Activated naive CD8-positive, alpha-beta T cell treated with anti-CD3 and anti-CD28 coated beads, Interleukin-2, amount 50 U/mL, for 16 hours (primary cell): ENCODE results near the gene NFYC.

Source experiments
- DNase-seq: peaks from one replicate; pipeline ENCODE4 v3.0.0-alpha.2; 2020; ENCODE audit warnings: low read depth, low spot score

NFYC gene

GRCh38 chr1:40781608-40781971 lies 90.1 kb downstream of the NFYC start:
- no peak for DNase-seq

GRCh38 chr1:40782371-40782956 lies 91.0 kb downstream of the NFYC start:
- no peak for DNase-seq

- no peak for DNase-seq
Observed at GRCh38 chr1:40783001-40783905, 91.7 kb downstream of the NFYC start, which contains the start of gene KCNQ4. TSS of gene KCNQ4 (plus strand) at chr1:40783787. CDS start at chr1:40784094, 307 bp downstream.

GRCh38 chr1:40784141-40784770 lies 92.8 kb downstream of the NFYC start:
- DNase-seq, result no peak

GRCh38 chr1:40784771-40785151 lies 93.3 kb downstream of the NFYC start:
- no peak for DNase-seq

GRCh38 chr1:40785446-40785845 lies 93.9 kb downstream of the NFYC start:
- DNase-seq, result no peak

- no peak for DNase-seq
Observed at GRCh38 chr1:40786171-40786994, 94.9 kb downstream of the NFYC start.

GRCh38 chr1:40786995-40787705 lies 95.6 kb downstream of the NFYC start:
- no peak for DNase-seq

GRCh38 chr1:40787737-40788560 lies 96.4 kb downstream of the NFYC start:
- DNase-seq, result no peak

- no peak for DNase-seq
Observed at GRCh38 chr1:40788561-40789341, 97.2 kb downstream of the NFYC start.

GRCh38 chr1:40789342-40789598 lies 97.8 kb downstream of the NFYC start:
- no peak for DNase-seq

GRCh38 chr1:40789661-40790430 lies 98.3 kb downstream of the NFYC start:
- DNase-seq, result no peak

- no peak for DNase-seq
Observed at GRCh38 chr1:40792036-40792435, 100.5 kb downstream of the NFYC start.

- no peak for DNase-seq
Observed at GRCh38 chr1:40793617-40794016, 102.1 kb downstream of the NFYC start.

GRCh38 chr1:40794048-40794447 lies 102.5 kb downstream of the NFYC start:
- DNase-seq, result no peak

- DNase-seq, result no peak
Observed at GRCh38 chr1:40794974-40795715, 103.6 kb downstream of the NFYC start.

- no peak for DNase-seq
Observed at GRCh38 chr1:40795811-40796586, 104.5 kb downstream of the NFYC start.
